ENCODE measurements around the gene CDC34.
A peak's percentile ranks its signal among the peaks of the same experiment; 100 is the strongest.

Gene CDC34

DNA sequence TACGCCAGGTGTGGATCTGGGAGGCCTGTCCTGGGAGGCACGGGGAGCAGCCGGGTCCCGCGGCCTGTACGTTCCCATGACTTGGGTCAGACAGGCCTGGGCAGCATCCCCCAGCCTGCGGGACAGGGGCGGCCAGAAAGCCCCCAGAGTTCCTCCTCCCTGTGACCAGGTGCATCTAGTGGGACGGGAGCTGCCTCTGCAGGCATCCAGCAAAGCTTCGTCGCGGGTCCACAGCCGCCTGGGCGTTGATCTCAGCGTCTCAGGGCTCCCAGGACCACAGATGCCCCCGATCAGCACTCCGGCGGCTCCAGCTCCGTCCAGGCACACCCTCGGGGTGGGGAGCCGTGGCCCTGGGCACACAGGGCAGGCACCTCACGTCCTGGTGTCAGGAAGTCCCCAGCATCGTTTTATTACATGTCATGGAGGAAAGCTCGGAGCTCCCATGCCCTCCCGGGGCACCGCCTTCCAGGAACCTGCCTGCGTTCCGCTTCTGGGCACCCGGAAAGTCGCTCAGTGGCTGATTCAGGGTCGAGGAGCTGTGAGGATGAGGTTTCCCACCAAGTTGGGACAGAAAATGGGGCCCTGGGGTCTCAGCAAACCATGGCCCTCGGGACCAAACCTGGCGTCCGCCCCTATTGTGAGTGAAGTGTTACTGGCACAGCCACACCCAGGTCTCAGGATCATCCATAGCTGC is 10.8 kb downstream of the CDC34 start:
- DNase-seq (ENCODE audit: low read depth), result no peak

GRCh38 chr19:543910-544608 is 12.5 kb downstream of the CDC34 start, which contains the start of gene GZMM:
TSS of gene GZMM (plus strand) at chr19:544053. CDS start at chr19:544072, 19 bp downstream.
- DNase-seq (ENCODE audit: low read depth), result no peak

DNA sequence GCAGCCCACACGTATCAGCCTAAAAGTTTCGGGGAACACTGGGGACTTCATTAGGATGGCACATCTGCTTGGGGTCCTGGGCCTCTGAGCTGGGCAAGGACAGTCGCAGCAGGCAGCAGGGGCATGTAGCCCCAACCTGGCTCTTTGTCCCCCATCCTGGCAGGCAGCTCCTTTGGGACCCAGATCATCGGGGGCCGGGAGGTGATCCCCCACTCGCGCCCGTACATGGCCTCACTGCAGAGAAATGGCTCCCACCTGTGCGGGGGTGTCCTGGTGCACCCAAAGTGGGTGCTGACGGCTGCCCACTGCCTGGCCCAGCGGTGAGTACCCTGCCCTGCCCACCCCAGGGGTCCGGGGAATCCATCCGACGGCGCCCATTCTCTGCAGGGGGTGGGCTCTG is 15.6 kb downstream of the CDC34 start:
- DNase-seq (ENCODE audit: low read depth), result no peak

- no peak for DNase-seq (ENCODE audit: low read depth)
Observed at GRCh38 chr19:547836-548720, 16.5 kb downstream of the CDC34 start.

GRCh38 chr19:548886-549830 is 17.6 kb downstream of the CDC34 start:
- no peak for DNase-seq (ENCODE audit: low read depth)

DNA sequence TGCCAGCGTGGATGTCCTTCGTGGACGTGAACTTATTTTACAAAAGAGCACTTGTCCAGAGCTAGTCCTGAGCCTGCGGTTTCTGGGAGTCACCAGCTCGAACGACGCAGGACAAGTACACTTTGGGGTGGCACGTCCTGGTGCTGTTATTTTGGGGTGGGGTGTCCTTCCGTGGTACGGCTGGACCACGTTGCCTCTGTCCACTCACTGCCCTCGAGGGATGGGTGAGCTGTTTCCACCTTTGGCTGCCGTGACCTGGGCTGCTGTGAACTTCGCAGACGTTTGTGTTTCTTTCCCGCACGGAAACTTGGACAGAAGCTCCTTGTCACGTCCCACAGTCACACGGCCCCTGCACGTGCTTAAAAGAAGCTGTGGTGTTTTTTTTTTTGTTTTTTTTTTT is 23.3 kb downstream of the CDC34 start:
- DNase-seq (ENCODE audit: low read depth), result no peak

DNA sequence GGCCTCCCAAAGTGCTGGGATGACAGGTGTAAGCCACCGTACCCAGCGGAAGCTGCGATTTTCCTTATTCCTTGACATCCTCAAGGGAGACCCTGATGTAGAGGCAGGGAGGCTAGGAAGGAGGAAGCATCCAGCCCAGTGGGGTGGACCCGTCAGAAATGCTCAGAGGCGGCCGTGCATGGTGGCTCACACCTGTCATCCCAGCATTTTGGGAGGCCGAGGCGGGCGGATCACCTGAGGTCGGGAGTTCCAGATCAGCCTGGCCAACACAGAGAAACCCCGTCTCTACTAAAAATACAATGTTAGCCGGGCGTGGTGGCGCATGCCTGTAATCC is 23.9 kb downstream of the CDC34 start:
- no peak for DNase-seq (ENCODE audit: low read depth)

DNA sequence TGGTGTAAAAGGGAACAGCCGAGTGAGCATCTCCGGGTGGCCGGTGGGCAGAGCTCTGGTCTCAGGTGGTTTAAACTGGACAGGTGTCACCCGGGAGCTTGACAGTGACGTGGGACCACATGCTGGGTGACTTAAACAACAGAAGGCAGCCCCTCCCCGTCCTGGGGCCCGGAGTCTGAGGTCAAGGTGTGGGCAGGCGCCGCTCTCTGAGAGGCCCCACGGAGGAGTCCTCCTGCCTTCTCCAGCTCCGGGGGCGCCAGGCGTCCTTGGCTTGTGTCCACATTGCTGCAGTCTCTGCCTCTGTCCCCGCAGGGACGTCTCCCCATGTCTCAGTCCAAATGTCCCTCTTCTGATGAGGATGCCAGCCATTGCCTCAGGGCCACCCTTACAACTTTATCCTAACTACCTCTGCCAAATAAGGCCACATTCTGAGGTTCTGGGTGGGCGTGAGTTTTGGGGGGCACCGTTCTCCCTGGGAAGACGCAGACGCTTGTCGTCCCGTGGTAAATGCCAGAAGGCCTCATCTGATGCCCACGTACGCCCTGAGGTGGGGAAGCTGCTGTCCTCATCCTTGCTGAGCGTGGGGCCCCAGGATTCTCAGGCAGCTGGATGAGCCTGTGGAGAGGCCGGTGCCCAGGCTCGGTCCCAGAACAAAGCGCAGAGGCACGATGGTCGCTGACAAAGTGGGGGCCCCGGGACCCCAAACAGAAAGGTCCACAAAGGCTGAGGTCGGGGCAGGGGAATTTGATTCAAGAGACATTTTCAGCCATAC is 25.2 kb downstream of the CDC34 start:
- DNase-seq (ENCODE audit: low read depth), result no peak

DNA sequence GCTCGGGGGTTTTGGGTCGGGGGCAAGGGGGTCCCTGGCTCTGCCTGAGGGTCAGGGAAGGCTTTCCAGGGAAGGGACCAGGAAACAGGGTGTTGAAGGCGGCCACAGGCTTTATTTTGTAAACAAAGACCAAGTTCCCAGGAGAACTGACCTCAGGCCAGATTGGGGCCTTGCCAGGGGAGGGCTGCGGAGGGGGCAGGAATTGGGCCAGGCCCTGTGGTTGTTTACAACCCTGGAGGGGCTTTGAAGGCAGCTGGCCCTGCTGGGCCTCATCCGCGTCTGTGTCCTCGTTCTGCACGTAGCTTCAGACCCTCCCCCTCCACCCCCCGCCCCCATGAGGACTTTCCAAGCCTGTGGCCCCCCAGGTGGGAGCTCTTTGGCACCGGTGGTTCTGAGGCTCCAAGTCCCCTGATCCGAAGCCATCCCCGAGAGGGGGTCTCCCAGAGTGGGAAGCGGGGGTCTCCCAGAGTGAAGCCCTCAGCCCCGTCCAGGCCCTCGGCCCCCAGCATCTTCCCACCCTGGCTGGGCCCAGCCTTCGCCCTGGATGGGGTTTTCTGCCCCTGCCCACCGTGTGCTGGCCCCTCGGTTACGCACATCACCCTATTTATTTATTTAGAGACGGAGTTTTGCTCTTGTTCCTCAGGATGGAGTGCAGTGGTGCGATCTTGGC is 27.3 kb downstream of the CDC34 start:
- DNase-seq (ENCODE audit: low read depth), result peak; percentile 29

- no peak for DNase-seq (ENCODE audit: low read depth)
Observed at GRCh38 chr19:560121-560520, 28.6 kb downstream of the CDC34 start.

DNA sequence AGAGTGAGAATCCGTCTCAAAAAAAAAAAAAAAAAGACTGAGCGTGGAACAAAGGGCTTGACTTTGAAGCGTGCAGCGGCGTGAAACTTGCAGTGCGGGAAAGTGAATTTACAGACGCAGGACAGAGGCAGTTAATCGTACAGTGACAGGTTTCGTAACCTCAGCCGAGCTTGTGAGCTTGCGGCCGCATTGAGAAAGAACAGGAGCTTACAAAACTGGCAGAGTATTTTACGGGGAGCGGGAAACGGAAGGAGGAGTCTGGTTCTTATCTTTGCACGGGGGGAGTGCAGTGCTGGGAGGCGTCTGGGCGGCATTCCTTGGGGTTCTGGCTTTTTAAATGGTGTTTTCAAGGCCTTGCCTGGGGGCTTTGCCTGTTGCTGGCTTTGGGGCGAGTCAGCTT is 34.8 kb downstream of the CDC34 start:
- DNase-seq (ENCODE audit: low read depth), result peak; percentile 40

- no peak for DNase-seq (ENCODE audit: low read depth)
Observed at GRCh38 chr19:566844-567243, 35.3 kb downstream of the CDC34 start.

GRCh38 chr19:567296-567900 is 35.8 kb downstream of the CDC34 start:
- DNase-seq (ENCODE audit: low read depth), result no peak

DNA sequence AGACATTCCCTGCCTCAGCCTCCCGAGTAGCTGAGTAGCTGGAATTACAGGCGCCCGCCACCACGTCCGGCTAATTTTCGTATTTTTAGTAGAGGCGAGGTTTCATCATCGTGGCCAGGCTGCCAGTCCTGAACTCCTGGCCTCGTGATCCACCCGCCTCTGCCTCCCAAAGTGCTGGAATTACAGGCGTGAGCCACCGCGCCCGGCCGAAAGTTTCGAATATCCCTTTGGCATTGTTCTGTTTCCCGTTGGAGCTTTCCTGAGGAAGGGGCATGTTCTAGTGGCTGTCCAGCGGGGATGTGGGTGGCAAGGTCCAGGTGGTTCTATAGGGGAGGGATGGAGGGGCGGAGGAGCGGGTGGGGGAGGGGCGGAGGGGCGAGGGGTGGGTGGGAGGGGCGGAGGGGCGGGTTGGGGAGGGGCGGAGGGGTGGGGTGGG is 38.7 kb downstream of the CDC34 start:
- DNase-seq (ENCODE audit: low read depth), result no peak

DNA sequence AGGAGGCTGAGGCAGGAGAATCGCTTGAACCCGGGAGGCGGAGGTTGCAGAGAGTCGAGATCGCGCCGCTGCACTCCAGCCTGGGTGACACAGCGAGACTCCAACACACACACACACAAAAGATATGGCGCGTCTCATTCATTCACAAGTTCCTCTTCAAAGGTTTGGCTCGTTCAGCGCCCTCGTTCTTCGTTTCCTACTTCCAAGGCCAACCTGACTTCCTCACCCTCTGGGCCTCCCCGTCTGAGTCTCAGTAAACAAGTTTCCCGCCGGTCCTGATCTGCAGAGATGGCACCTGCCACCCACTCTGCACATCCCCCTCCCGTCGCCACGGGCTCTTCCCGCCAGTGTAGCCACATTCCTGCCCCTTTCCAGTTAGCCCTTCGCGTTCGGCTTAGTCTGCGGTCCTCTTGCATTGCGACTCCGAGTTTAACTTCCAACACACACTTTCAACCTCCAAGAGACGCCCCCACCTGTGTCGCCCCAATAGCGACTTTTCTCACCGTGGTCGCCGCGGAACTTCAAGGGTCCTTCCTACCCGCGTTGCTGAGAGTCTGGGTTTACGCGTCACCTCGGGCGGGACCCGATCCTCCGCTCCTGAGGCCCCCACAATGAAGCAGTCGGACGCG is 39.5 kb downstream of the CDC34 start:
- DNase-seq (ENCODE audit: low read depth), result peak; percentile 34

DNA sequence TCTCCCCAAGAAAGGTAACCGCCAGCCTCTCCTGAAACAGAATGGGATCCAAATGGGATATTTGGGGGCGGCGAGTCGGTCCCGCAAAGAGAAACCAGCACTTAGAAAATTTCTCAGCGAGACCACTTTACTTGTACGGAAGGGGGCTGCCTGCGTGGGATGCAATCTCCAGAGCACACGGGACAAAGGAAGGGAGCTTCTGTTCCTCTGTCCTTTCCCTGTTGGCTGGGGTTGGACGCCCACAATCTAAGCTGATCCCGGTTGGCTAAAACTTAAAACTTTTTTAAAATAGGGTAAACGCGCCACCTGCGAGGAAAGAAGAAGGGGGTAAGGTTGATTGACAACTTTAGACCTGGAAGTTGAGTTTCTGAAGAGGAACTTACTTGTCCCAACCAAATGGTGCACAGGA is 40.0 kb downstream of the CDC34 start:
- peak; percentile 52 for DNase-seq (ENCODE audit: low read depth)

DNA sequence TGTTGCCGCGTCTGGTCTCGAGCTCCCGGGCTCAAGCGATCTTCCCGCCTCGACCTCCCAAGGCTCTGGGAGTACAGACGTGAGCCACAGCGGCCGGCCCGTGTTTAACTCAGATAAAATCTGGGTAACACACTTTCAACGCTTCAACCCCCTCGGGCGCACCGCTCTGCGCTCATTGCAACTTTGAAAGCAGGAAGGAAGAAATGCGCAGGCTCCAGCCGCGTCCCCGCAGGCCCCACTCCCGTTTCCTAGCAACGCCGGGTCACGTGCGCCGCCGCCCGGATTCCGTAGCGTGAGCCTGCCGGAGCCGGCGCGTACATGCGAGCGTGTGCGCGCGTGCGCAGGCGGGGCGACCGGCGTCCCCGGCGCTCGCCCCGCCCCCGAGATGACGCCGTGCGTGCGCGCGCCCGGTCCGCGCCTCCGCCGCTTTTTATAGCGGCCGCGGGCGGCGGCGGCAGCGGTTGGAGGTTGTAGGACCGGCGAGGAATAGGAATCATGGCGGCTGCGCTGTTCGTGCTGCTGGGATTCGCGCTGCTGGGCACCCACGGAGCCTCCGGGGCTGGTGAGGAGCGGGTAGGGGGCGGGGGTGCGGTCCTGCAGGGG is 40.7 kb downstream of the CDC34 start, which contains the start of gene BSG:
Gene BSG, plus strand, starts transcription at position 457 of the 603 bp plus-strand sequence. Its CDS starts 39 bp downstream, at position 496.
- peak; percentile 97 for DNase-seq (ENCODE audit: low read depth)

GRCh38 chr19:572743-573518 is 41.4 kb downstream of the CDC34 start:
- peak; percentile 66 for DNase-seq (ENCODE audit: low read depth)
